Left forelimb (tissue), 1 donor: ENCODE measurements around the gene CD200.
"Not testable (repeated sequence)": the region's sequence is repeated elsewhere in the genome, so short reads cannot be mapped to it uniquely, and the experiment has no call there.

ENCODE experiments used
- DNase-seq: peaks from one replicate; pipeline ENCODE4 v3.0.0-alpha.2; 2018; ENCODE audit warnings: low spot score

CD200 gene

GRCh38 chr3:112360561-112360960, 27.6 kb downstream of the CD200 start:
- DNase-seq: no peak

GRCh38 chr3:112362221-112362620, 29.3 kb downstream of the CD200 start:
- no peak for DNase-seq

GRCh38 chr3:112364291-112364690, 31.3 kb downstream of the CD200 start:
- DNase-seq: no peak

- DNase-seq: no peak
These were observed 32.1 kb downstream of the CD200 start for GRCh38 chr3:112365035-112365434.

- DNase-seq: no peak
These were observed 32.7 kb downstream of the CD200 start for GRCh38 chr3:112365636-112366035.

GRCh38 chr3:112366522-112366921, 33.6 kb downstream of the CD200 start:
- no peak for DNase-seq

- no peak for DNase-seq
These were observed 38.6 kb downstream of the CD200 start for GRCh38 chr3:112371569-112371968.

- DNase-seq: no peak
These were observed 39.4 kb downstream of the CD200 start for GRCh38 chr3:112372396-112372795.

- no peak for DNase-seq
These were observed 40.5 kb downstream of the CD200 start for GRCh38 chr3:112373476-112373875.

- DNase-seq: no peak
These were observed 41.0 kb downstream of the CD200 start for GRCh38 chr3:112373924-112374323.

- DNase-seq: no peak
These were observed 41.4 kb downstream of the CD200 start for GRCh38 chr3:112374333-112374734.

GRCh38 chr3:112375117-112375516, 42.2 kb downstream of the CD200 start:
- DNase-seq: no peak

GRCh38 chr3:112376241-112376911, 43.4 kb downstream of the CD200 start:
- DNase-seq: no peak

GRCh38 chr3:112376992-112377391, 44.0 kb downstream of the CD200 start:
- DNase-seq: no peak

- no peak for DNase-seq
These were observed 44.7 kb downstream of the CD200 start for GRCh38 chr3:112377568-112378071.

- not testable (repeated sequence) for DNase-seq
These were observed 45.4 kb downstream of the CD200 start for GRCh38 chr3:112378347-112378746.

GRCh38 chr3:112379020-112379690, 46.2 kb downstream of the CD200 start:
- DNase-seq: no peak

- no peak for DNase-seq
These were observed 49.0 kb downstream of the CD200 start for GRCh38 chr3:112381673-112382542.

- DNase-seq: no peak
These were observed 49.7 kb downstream of the CD200 start for GRCh38 chr3:112382543-112383160.

- DNase-seq: no peak
These were observed 51.8 kb downstream of the CD200 start for GRCh38 chr3:112384769-112385168.

GRCh38 chr3:112388972-112389371, 56.0 kb downstream of the CD200 start:
- DNase-seq: no peak

GRCh38 chr3:112389961-112390360, 57.0 kb downstream of the CD200 start:
- DNase-seq: no peak
